BLaER1 treated with 17β-estradiol and CSF1 and Interleukin-3, amounts not matched to agents 10 nM and 100 nM (cell line): ENCODE measurements around the gene KCNAB2.
"Not testable (repeated sequence)": the region's sequence is repeated elsewhere in the genome, so short reads cannot be mapped to it uniquely, and the experiment has no call there.

Source experiments
- H3K27ac ChIP-seq, 11 experiments: shearing (Covaris generic); formaldehyde crosslinking; 2 replicates each; pipeline ENCODE4 v1.8.1; 2022
- H3K27me3 ChIP-seq, 11 experiments: shearing (Covaris generic); formaldehyde crosslinking; 2 replicates each; pipeline ENCODE4 v1.8.1; 2022
- H3K36me3 ChIP-seq, 11 experiments: shearing (Covaris generic); formaldehyde crosslinking; 2 replicates each; pipeline ENCODE4 v1.8.1; 2022
- H3K4me1 ChIP-seq, 10 experiments: shearing (Covaris generic); formaldehyde crosslinking; 2 replicates each; pipeline ENCODE4 v1.8.1; 2022
- H3K4me2 ChIP-seq, 11 experiments: shearing (Covaris generic); formaldehyde crosslinking; 2 replicates each; pipeline ENCODE4 v1.8.1; 2022
- H3K4me3 ChIP-seq, 10 experiments: shearing (Covaris generic); formaldehyde crosslinking; 2 replicates each; pipeline ENCODE4 v1.8.1; 2022
- H3K9ac ChIP-seq, 11 experiments: shearing (Covaris generic); formaldehyde crosslinking; 2 replicates each; pipeline ENCODE4 v1.8.1; 2022
- H3K9me3 ChIP-seq, 11 experiments: shearing (Covaris generic); formaldehyde crosslinking; replicated peaks in 1 of 11; 2 replicates each; pipeline ENCODE4 v1.8.1; 2022
- H4K20me1 ChIP-seq, 11 experiments: shearing (Covaris generic); formaldehyde crosslinking; 2 replicates each; pipeline ENCODE4 v1.8.1; 2022
- Cebpa-rat ChIP-seq, 11 experiments: shearing (Covaris generic); IDR thresholded peaks; 2 replicates each; pipeline ENCODE4 v1.8.1; 2022

The KCNAB2 gene

DNA sequence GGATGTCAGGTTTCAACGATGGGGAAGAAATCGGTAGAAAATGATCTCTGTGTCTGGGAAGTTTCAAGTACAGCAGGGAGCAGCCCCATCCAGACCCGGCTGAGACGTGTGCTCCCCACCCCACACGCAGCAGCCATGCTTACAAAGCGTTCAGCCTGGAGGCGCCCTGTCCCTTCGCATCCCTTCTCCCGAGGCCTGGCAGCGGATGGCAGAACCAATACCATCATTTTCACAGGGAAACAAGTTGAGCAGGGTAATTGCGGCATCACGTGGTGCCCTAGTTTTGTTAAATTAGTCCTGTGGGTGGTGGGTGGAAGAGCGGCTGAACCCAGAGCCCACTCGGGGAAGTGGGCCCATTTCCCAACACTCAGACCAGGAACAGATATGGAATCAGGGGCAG, 23.9 kb downstream of the KCNAB2 start:
- peaks cover 0 to 16% (median 1%) of the 10 kb centered on the region in 10 experiments; a peak in 9 of 20 replicates for H3K4me1 ChIP-seq
- peak overlapping the region in 1 of 11 experiments; percentile 10; a peak in 2 of 22 replicates for H3K9ac ChIP-seq
- H4K20me1 ChIP-seq = peaks cover 85 to 100% (median 100%) of the 10 kb centered on the region in 11 experiments
- no peaks in the 10 kb centered on the region for H3K27me3 ChIP-seq
- no peak overlapping the region for H3K27ac ChIP-seq
- H3K4me2 ChIP-seq = no peak overlapping the region
- peaks cover 72 to 100% (median 100%) of the 10 kb centered on the region in 11 experiments for H3K36me3 ChIP-seq
- no peak for TF ChIP-seq Cebpa-rat (IDR thresholded peaks at IDR 0.05)
- no peaks in the 10 kb centered on the region for H3K9me3 ChIP-seq
- H3K4me3 ChIP-seq = no peak overlapping the region

- H3K4me1 ChIP-seq = peaks cover 0 to 15% (median 0%) of the 10 kb centered on the region in 10 experiments; a peak in 5 of 20 replicates
- no peak overlapping the region for H3K4me3 ChIP-seq
- H4K20me1 ChIP-seq = peaks cover 83 to 100% (median 100%) of the 10 kb centered on the region in 11 experiments
- H3K9ac ChIP-seq = no peak overlapping the region
- H3K4me2 ChIP-seq = no peak overlapping the region
- no peak overlapping the region for H3K27ac ChIP-seq
- H3K27me3 ChIP-seq = no peaks in the 10 kb centered on the region
- TF ChIP-seq Cebpa-rat (IDR thresholded peaks at IDR 0.05) = no peak
- H3K9me3 ChIP-seq = no peaks in the 10 kb centered on the region
- H3K36me3 ChIP-seq = peaks cover 72 to 100% (median 100%) of the 10 kb centered on the region in 11 experiments
These were observed 24.8 kb downstream of the KCNAB2 start for GRCh38 chr1:6070450-6070974.

- peaks cover 78 to 100% (median 100%) of the 10 kb centered on the region in 11 experiments for H4K20me1 ChIP-seq
- H3K4me2 ChIP-seq = 0 out of 22 replicates have a peak overlapping the region, but pooled peaks of 1 of the 11 experiments have one; percentile 7
- H3K27ac ChIP-seq = no peak overlapping the region
- H3K4me3 ChIP-seq = no peak overlapping the region
- no peak overlapping the region for H3K9ac ChIP-seq
- H3K4me1 ChIP-seq = peaks cover 0 to 15% (median 2%) of the 10 kb centered on the region in 10 experiments; a peak in 9 of 20 replicates
- H3K27me3 ChIP-seq = no peaks in the 10 kb centered on the region
- no peaks in the 10 kb centered on the region for H3K9me3 ChIP-seq
- no peak for TF ChIP-seq Cebpa-rat (IDR thresholded peaks at IDR 0.05)
- H3K36me3 ChIP-seq = peaks cover 72 to 100% (median 100%) of the 10 kb centered on the region in 11 experiments
These were observed 25.5 kb downstream of the KCNAB2 start for GRCh38 chr1:6071219-6071618.

- H3K4me1 ChIP-seq = peaks cover 0 to 20% (median 11%) of the 10 kb centered on the region in 10 experiments; a peak in 15 of 20 replicates
- no peak overlapping the region for H3K9ac ChIP-seq
- peaks cover 68 to 100% (median 100%) of the 10 kb centered on the region in 11 experiments for H4K20me1 ChIP-seq
- peaks cover 75 to 100% (median 100%) of the 10 kb centered on the region in 11 experiments for H3K36me3 ChIP-seq
- no peaks in the 10 kb centered on the region for H3K27me3 ChIP-seq
- no peaks in the 10 kb centered on the region for H3K9me3 ChIP-seq
- H3K4me2 ChIP-seq = no peak overlapping the region
- TF ChIP-seq Cebpa-rat (IDR thresholded peaks at IDR 0.05) = no peak
- H3K27ac ChIP-seq = no peak overlapping the region
- H3K4me3 ChIP-seq = no peak overlapping the region
These were observed 27.2 kb downstream of the KCNAB2 start for GRCh38 chr1:6072774-6073479.

DNA sequence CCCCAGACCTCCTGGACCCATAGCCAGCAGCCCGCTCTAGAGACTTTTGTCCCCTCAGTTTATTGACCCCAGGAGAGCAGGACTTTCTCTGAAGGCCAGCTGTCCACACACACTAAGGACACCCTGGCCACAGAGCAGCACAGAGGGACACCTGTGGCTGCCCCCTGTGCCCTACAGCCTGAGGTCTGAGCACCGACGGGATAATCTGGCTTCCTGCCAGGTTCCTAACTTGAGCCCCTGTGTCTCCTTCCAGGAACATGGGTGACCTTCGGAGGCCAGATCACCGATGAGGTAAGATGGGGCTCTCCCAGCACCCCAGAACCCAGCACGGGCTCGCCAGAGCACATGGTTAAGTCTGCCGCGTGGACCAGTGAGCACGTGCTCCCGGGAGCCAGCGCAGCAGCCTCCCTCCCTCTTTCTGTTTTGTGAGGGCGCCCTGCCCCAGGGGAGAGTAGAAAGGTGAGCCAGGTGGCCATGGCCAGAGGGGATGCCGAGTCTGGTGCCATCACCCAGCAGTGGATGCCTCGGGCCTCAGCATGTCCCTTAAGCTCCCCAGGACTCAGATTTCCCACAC, 27.9 kb downstream of the KCNAB2 start:
- Histone ChIP-seq H3K4me1 (peaks cover 0 to 27% (median 17%) of the 10 kb centered on the region in 10 experiments; a peak in 15 of 20 replicates), H3K9me3 (no peaks in the 10 kb centered on the region), H3K4me2 (no peak overlapping the region), H3K9ac (no peak overlapping the region), H3K27me3 (no peaks in the 10 kb centered on the region), H3K4me3 (no peak overlapping the region), H3K36me3 (peaks cover 69 to 100% (median 100%) of the 10 kb centered on the region in 11 experiments), H3K27ac (no peak overlapping the region), H4K20me1 (peaks cover 68 to 100% (median 100%) of the 10 kb centered on the region in 11 experiments)
- TF ChIP-seq Cebpa-rat (IDR thresholded peaks at IDR 0.05) = no peak

DNA sequence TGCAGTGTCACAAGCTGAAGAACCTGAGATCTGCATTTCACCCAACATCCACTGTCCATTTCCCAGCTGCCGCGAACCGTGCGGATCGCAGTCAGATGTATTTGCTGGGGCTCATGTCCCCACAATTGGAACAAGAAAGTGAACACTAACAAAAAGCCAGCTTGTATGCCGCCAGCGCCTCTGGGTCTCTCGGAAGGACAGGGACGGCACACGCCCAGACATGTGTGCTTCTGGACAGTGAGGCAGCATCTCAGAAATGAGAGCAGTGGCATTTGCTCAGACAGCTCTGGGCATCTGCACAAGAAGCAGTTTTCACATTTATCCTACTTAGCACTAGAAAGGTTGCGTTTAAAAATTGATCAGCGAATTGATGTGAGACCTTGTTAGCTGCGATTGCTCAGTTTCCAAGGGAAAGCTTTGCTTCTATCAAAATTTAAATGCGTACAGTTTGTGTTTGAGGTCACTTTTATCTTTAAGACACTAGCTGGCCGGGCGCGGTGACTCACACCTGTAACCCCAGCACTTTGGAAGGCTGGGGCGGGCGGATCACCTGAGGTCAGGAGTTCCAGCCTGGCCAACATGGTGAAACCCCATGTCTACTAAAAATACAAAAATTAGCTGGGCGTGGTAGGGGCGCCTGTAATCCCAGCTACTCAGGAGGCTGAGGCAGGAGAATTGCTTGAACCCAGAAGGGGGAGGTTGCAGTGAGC, 28.7 kb downstream of the KCNAB2 start:
- H3K4me1 ChIP-seq = peaks cover 0 to 34% (median 25%) of the 10 kb centered on the region in 10 experiments; a peak in 15 of 20 replicates
- H3K27me3 ChIP-seq = no peaks in the 10 kb centered on the region
- no peak overlapping the region for H3K27ac ChIP-seq
- peaks cover 68 to 100% (median 100%) of the 10 kb centered on the region in 11 experiments for H4K20me1 ChIP-seq
- H3K4me2 ChIP-seq = no peak overlapping the region
- H3K4me3 ChIP-seq = no peak overlapping the region
- no peak overlapping the region for H3K9ac ChIP-seq
- H3K36me3 ChIP-seq = peaks cover 67 to 100% (median 100%) of the 10 kb centered on the region in 11 experiments
- no peaks in the 10 kb centered on the region for H3K9me3 ChIP-seq
- TF ChIP-seq Cebpa-rat (IDR thresholded peaks at IDR 0.05) = no peak

DNA sequence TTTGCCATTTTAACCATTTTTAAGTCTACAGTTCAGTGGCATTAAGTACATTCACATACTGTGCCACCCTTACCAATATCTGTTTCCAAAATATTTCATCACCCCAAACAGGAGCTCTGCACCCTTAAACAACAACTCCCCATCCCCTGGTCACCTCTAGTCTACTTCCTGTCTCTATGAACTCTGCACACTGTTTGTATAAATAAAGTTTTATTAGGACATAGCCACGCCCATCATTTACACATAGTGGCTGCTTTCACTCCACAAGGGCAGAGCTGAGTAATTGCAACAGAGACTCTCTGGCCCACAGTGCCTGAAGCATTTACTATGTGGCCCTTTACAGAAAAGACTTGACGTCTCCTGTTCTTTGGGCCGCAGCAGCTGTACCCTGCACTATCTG, 30.1 kb downstream of the KCNAB2 start:
- no peak for TF ChIP-seq Cebpa-rat (IDR thresholded peaks at IDR 0.05)
- H3K4me1 ChIP-seq = peaks cover 0 to 47% (median 37%) of the 10 kb centered on the region in 10 experiments; a peak in 15 of 20 replicates
- peaks cover 57 to 100% (median 100%) of the 10 kb centered on the region in 11 experiments for H3K36me3 ChIP-seq
- no peaks in the 10 kb centered on the region for H3K9me3 ChIP-seq
- peaks cover 68 to 100% (median 100%) of the 10 kb centered on the region in 11 experiments for H4K20me1 ChIP-seq
- H3K27me3 ChIP-seq = no peaks in the 10 kb centered on the region
- no peak overlapping the region for H3K4me3 ChIP-seq
- H3K27ac ChIP-seq = no peak overlapping the region
- no peak overlapping the region for H3K4me2 ChIP-seq
- no peak overlapping the region for H3K9ac ChIP-seq

GRCh38 chr1:6077061-6077460, 31.4 kb downstream of the KCNAB2 start:
- not testable (repeated sequence) for H3K9ac ChIP-seq, H3K4me3 ChIP-seq, H3K27me3 ChIP-seq, H3K27ac ChIP-seq, H3K9me3 ChIP-seq
- H3K4me1 ChIP-seq = peaks cover 0 to 49% (median 39%) of the 10 kb centered on the region in 10 experiments; a peak in 15 of 20 replicates
- H4K20me1 ChIP-seq = peaks cover 66 to 100% (median 100%) of the 10 kb centered on the region in 11 experiments
- peaks cover 70 to 100% (median 100%) of the 10 kb centered on the region in 11 experiments for H3K36me3 ChIP-seq
- peak overlapping the region in 1 of 11 experiments; percentile 45; a peak in 2 of 22 replicates for H3K4me2 ChIP-seq
